H1 (cell line): Measurements from ENCODE around the gene FOXC1. TPM values are rescaled to one million over a fixed set of nuclear protein-coding genes. Genes with fewer than 3 reads are reported as not detected.
A peak's percentile ranks its signal among the peaks of the same experiment; 100 is the strongest.

Experiments used
- CTCF ChIA-PET: fragments of 300-600 bp; sonication (Branson Sonifier 250); formaldehyde crosslinking; loops from one replicate; lab custom pipeline; 2021; ENCODE audit not compliant: partially characterized antibody; lab: Charles Lee
- POLR2A ChIA-PET: fragments of 300-600 bp; sonication (Branson Sonifier 250); formaldehyde crosslinking; loops from one replicate; lab custom pipeline; 2021; ENCODE audit warnings: inconsistent platforms; ENCODE audit not compliant: partially characterized antibody; lab: Charles Lee
- DNase-seq, 2 experiments: peaks; one replicate each; pipeline versions ENCODE4 v3.0.0 to v3.0.0-alpha.2; 2010 to 2022; ENCODE audit warnings: low spot score in 2 of 2, low read depth in 1 of 2, mixed read lengths in 1 of 2
- FAIRE-seq: peaks from 2 replicates; lab custom pipeline; 2011; peaks lifted over from hg19 to GRCh38; lab: Jason Lieb, UNC
- H2AFZ ChIP-seq: 2 replicates; pipeline ENCODE4 v1.8.1; 2012; ENCODE audit warnings: low read length, inconsistent platforms
- H2AK5ac ChIP-seq: 2 replicates; pipeline ENCODE4 v1.6.1; 2013; ENCODE audit warnings: low read depth, low read length
- H2BK120ac ChIP-seq: replicated peaks from 2 replicates; pipeline ENCODE3; 2013; ENCODE audit warnings: low read depth, low read length, inconsistent platforms
- H2BK12ac ChIP-seq: 2 replicates; pipeline ENCODE4 v1.6.1; 2013; ENCODE audit warnings: low read depth, low read length
- H2BK15ac ChIP-seq: 2 replicates; pipeline ENCODE4 v1.6.1; 2013; ENCODE audit warnings: low read length
- H2BK20ac ChIP-seq: 2 replicates; pipeline ENCODE4 v1.6.1; 2013; ENCODE audit warnings: low read length
- H2BK5ac ChIP-seq: 2 replicates; pipeline ENCODE4 v1.6.1; 2013; ENCODE audit warnings: low read depth, low read length
- H3K14ac ChIP-seq: 2 replicates; pipeline ENCODE4 v1.6.1; 2013; ENCODE audit warnings: inconsistent platforms; ENCODE audit not compliant: insufficient read length
- H3K18ac ChIP-seq: 2 replicates; pipeline ENCODE4 v1.6.1; 2013; ENCODE audit warnings: low read length; ENCODE audit errors: extremely low read depth
- H3K23ac ChIP-seq: 2 replicates; pipeline ENCODE4 v1.6.1; 2013; ENCODE audit warnings: inconsistent platforms; ENCODE audit not compliant: insufficient read length
- H3K23me2 ChIP-seq: 2 replicates; pipeline ENCODE4 v1.6.1; 2013; ENCODE audit warnings: low read depth, low read length
- H3K27ac ChIP-seq: 2 replicates; pipeline ENCODE4 v1.6.1; 2011; ENCODE audit warnings: low read depth, low read length, inconsistent platforms
- H3K27me3 ChIP-seq, 4 experiments: replicated peaks in 1 of 4; 1 replicate in 1 of 4; 2 replicates in 3 of 4; pipeline versions ENCODE4 v1.6.1 to v1.8.1; 2011 to 2013; ENCODE audit warnings: low read length in 3 of 4, mild to moderate bottlenecking in 3 of 4, inconsistent platforms in 2 of 4, mixed read lengths in 2 of 4, moderate library complexity in 1 of 4; ENCODE audit not compliant: control insufficient read depth in 3 of 4, insufficient read depth in 3 of 4; ENCODE audit errors: extremely low read depth in 1 of 4
- H3K36me3 ChIP-seq, 4 experiments: 2 replicates each; pipeline versions ENCODE4 v1.6.1 to v1.8.1; 2011 to 2013; ENCODE audit warnings: mild to moderate bottlenecking in 4 of 4, low read length in 3 of 4, moderate library complexity in 2 of 4, control low read depth in 1 of 4, inconsistent platforms in 1 of 4; ENCODE audit not compliant: insufficient read depth in 4 of 4, control insufficient read depth in 2 of 4
- H3K4ac ChIP-seq: replicated peaks from 2 replicates; pipeline ENCODE3; 2013; ENCODE audit warnings: low read length, low read depth, mixed read lengths, inconsistent platforms; ENCODE audit not compliant: insufficient read length
- H3K4me1 ChIP-seq, 4 experiments: replicated peaks in 1 of 4; 1 replicate in 1 of 4; 2 replicates in 3 of 4; pipeline versions ENCODE4 v1.6.1 to v1.8.1; 2011 to 2013; ENCODE audit warnings: low read length in 3 of 4, inconsistent platforms in 2 of 4, mixed read lengths in 1 of 4; ENCODE audit not compliant: insufficient read depth in 4 of 4, control insufficient read depth in 3 of 4
- H3K4me2 ChIP-seq, 2 experiments: 2 replicates each; pipeline versions ENCODE4 v1.6.1 to v1.8.1; 2011 to 2013; ENCODE audit warnings: low read depth in 2 of 2, low read length in 2 of 2, control low read depth in 1 of 2, inconsistent platforms in 1 of 2, mild to moderate bottlenecking in 1 of 2; ENCODE audit not compliant: insufficient read depth in 1 of 2
- H3K4me3 ChIP-seq, 4 experiments: fragments of 200-600, 300-600 bp in 1 of 4; sonication (generic), shearing (Covaris generic), sonication (Bioruptor Twin) in 1 of 4; 2 replicates each; pipeline versions ENCODE4 v1.5.1 to v1.8.1; 2011 to 2016; ENCODE audit warnings: low read length in 4 of 4, low read depth in 3 of 4, control low read depth in 2 of 4, inconsistent platforms in 2 of 4, mild to moderate bottlenecking in 2 of 4, mixed read lengths in 1 of 4, moderate library complexity in 1 of 4; ENCODE audit not compliant: insufficient read depth in 2 of 4; ENCODE audit errors: extremely low read depth in 1 of 4
- H3K56ac ChIP-seq: replicated peaks from 2 replicates; pipeline ENCODE3; 2013; ENCODE audit warnings: low read depth, mild to moderate bottlenecking, mixed read lengths, low read length, inconsistent platforms; ENCODE audit not compliant: insufficient read length
- H3K79me1 ChIP-seq: 2 replicates; pipeline ENCODE4 v1.6.1; 2013; ENCODE audit warnings: low read depth, low read length, control low read depth
- H3K79me2 ChIP-seq, 2 experiments: 2 replicates each; pipeline versions ENCODE4 v1.6.1 to v1.8.1; 2012 to 2013; ENCODE audit warnings: low read length in 2 of 2, mild to moderate bottlenecking in 2 of 2, inconsistent platforms in 1 of 2; ENCODE audit not compliant: insufficient read depth in 2 of 2, control insufficient read depth in 1 of 2
- H3K9ac ChIP-seq, 4 experiments: replicated peaks in 1 of 4; 1 replicate in 1 of 4; 2 replicates in 3 of 4; pipeline versions ENCODE4 v1.6.1 to v1.8.1; 2011 to 2013; ENCODE audit warnings: low read depth in 3 of 4, low read length in 3 of 4, control low read depth in 2 of 4, mild to moderate bottlenecking in 2 of 4, moderate library complexity in 2 of 4, inconsistent platforms in 1 of 4; ENCODE audit errors: extremely low read depth in 1 of 4
- H3K9me3 ChIP-seq, 2 experiments: 2 replicates each; pipeline versions ENCODE4 v1.6.1 to v1.8.1; 2012 to 2013; ENCODE audit warnings: mild to moderate bottlenecking in 2 of 2, moderate library complexity in 2 of 2, control low read depth in 1 of 2, inconsistent platforms in 1 of 2, low read depth in 1 of 2, low read length in 1 of 2, mixed read lengths in 1 of 2; ENCODE audit not compliant: insufficient read depth in 2 of 2
- H4K20me1 ChIP-seq, 2 experiments: replicated peaks in 1 of 2; 2 replicates each; pipeline versions ENCODE3 to v1.8.1; 2011 to 2013; ENCODE audit warnings: inconsistent platforms in 2 of 2, low read length in 2 of 2, mild to moderate bottlenecking in 1 of 2; ENCODE audit not compliant: insufficient read depth in 2 of 2, control insufficient read depth in 1 of 2
- H4K5ac ChIP-seq: 2 replicates; pipeline ENCODE4 v1.6.1; 2013; ENCODE audit warnings: low read length, low read depth, mixed read lengths, inconsistent platforms; ENCODE audit not compliant: insufficient read length
- H4K8ac ChIP-seq: 2 replicates; pipeline ENCODE4 v1.8.0; 2013; ENCODE audit warnings: mild to moderate bottlenecking, moderate library complexity, low read length, inconsistent platforms; ENCODE audit not compliant: insufficient read depth; ENCODE audit errors: extremely low read depth
- H4K91ac ChIP-seq: replicated peaks from 2 replicates; pipeline ENCODE3; 2013; ENCODE audit warnings: low read length, mixed read lengths, inconsistent platforms; ENCODE audit not compliant: insufficient read length
- CBX5 ChIP-seq: fragments of 300-800, 300-1000 bp; sonication (generic); IDR thresholded peaks from 2 replicates; pipeline ENCODE4 v1.7.1; 2016; ENCODE audit warnings: antibody characterized with exemption, low read length, low read depth
- EGR1 ChIP-seq: IDR thresholded peaks from 2 replicates; pipeline ENCODE4 v1.6.1; 2011; ENCODE audit warnings: low read depth, low read length, borderline replicate concordance
- HDAC6 ChIP-seq: IDR thresholded peaks from one replicate; pipeline ENCODE4 v1.7.1; 2012; ENCODE audit warnings: low read depth, mild to moderate bottlenecking, inconsistent platforms, low read length, moderate library complexity
- KDM1A ChIP-seq: fragments of 200-600, 300-600 bp; sonication (generic); IDR thresholded peaks from 2 replicates; pipeline ENCODE4 v1.7.1; 2016; ENCODE audit warnings: mild to moderate bottlenecking, low read length, borderline replicate concordance
- KDM4A ChIP-seq: IDR thresholded peaks from one replicate; pipeline ENCODE4 v1.7.1; 2012; ENCODE audit warnings: low read depth, mild to moderate bottlenecking, moderate library complexity, low read length, inconsistent platforms; ENCODE audit not compliant: severe bottlenecking
- POU5F1 ChIP-seq: IDR thresholded peaks from 2 replicates; pipeline ENCODE4 v1.6.1; 2011; ENCODE audit warnings: low read depth, mild to moderate bottlenecking, low read length, moderate library complexity
- SIRT6 ChIP-seq: IDR thresholded peaks from one replicate; pipeline ENCODE4 v1.7.1; 2012; ENCODE audit warnings: low read length, inconsistent platforms
- TCF12 ChIP-seq: IDR thresholded peaks from 2 replicates; pipeline ENCODE4 v1.6.1; 2011; ENCODE audit warnings: low read depth, mild to moderate bottlenecking, low read length
- WGBS, 2 experiments: shearing (Covaris generic) in 1 of 2; methylation state at CpG; one replicate each; pipeline versions ENCODE4 v1.1.6 to v1.1.7; 2013 to 2015; ENCODE audit warnings: low lambda C conversion rate in 2 of 2, mixed read lengths in 2 of 2, inconsistent platforms in 1 of 2, low coverage in 1 of 2, missing lambda C conversion rate in 1 of 2; ENCODE audit not compliant: insufficient replicate concordance in 2 of 2, insufficient coverage in 1 of 2, insufficient read length in 1 of 2; ENCODE audit errors: extremely low coverage in 1 of 2, missing lambda C conversion rate in 1 of 2; 5-methylcytosine and 5-hydroxymethylcytosine counted together
- polyA plus RNA-seq, 7 experiments: library from polyadenylated mRNA; depleted of rRNA in 3 of 7; stranded (reverse) in 5 of 7; unstranded in 2 of 7; fragments of >200 nt in 5 of 7; fragments of 200-250 nt in 2 of 7; gene quantifications; 1 replicate in 5 of 7; 2 replicates in 1 of 7; 4 replicates in 1 of 7; pipeline versions ENCODE4 v1.2.1 to v1.2.3, GENCODE V29; 2011 to 2013; ENCODE audit warnings: missing spikeins in 2 of 7, mixed read lengths in 2 of 7
- total RNA-seq: library from RNA; stranded (reverse); fragmentation: NEBNext Ultra II Directional; extraction: Animal tissue kit (Norgen Biotek cat#: 25700); gene quantifications from 2 replicates; pipeline ENCODE4 v1.2.1, GENCODE V29; 2021

The FOXC1 gene
- total and polyA plus RNA-seq, 2 of the 8 experiments (the other 6 are each of a cell fraction or from before 2014, with no cell fraction given), result 0.22 TPM; not detected in 1

- H4K91ac ChIP-seq, result no peak overlapping the region
- peak in 1 of 2 experiments; percentile 35 for DNase-seq
- H3K23me2 ChIP-seq, result peaks cover 3% of the 10 kb centered on the region; the same call in 1 of the 2 replicates
- H4K20me1 ChIP-seq, result peaks cover 0 to 3% of the 10 kb centered on the region in 2 experiments
- no peaks in the 10 kb centered on the region for H3K9me3 ChIP-seq
- H3K79me1 ChIP-seq, result no peaks in the 10 kb centered on the region
- H3K4me3 ChIP-seq, result no peak overlapping the region
- H3K9ac ChIP-seq, result no peak overlapping the region
- H3K79me2 ChIP-seq, result no peaks in the 10 kb centered on the region
- H3K56ac ChIP-seq, result peak overlapping the region; percentile 17
- FAIRE-seq, result no peak
- no peak for TF ChIP-seq POU5F1
- no peak for TF ChIP-seq KDM4A
- TF ChIP-seq EGR1, result no peak
- no peak for TF ChIP-seq HDAC6
- no peak for TF ChIP-seq CBX5
- TF ChIP-seq KDM1A, result no peak
- no peak for TF ChIP-seq TCF12
- TF ChIP-seq SIRT6, result no peak
- H3K27me3 ChIP-seq, result no peaks in the 10 kb centered on the region
- no peak overlapping the region for H3K14ac ChIP-seq
- no peaks in the 10 kb centered on the region for H3K36me3 ChIP-seq
- no peak overlapping the region for H2BK20ac ChIP-seq
- 0 out of 2 replicates have a peak overlapping the region, but pooled peaks have one; percentile 17 for H2BK5ac ChIP-seq
- no peaks in the 10 kb centered on the region for H3K4me1 ChIP-seq
- no peak overlapping the region for H2AFZ ChIP-seq
- no peak overlapping the region for H2BK15ac ChIP-seq
- no peak overlapping the region for H4K8ac ChIP-seq
- 85% methylated on average over 5 of the region's 5 CpGs; no CpG with 5 or more reads in 1 of the 2 experiments for WGBS, 2 experiments
- H2AK5ac ChIP-seq, result peak overlapping the region; percentile 95
- no peak overlapping the region for H3K27ac ChIP-seq
- ChIA-PET CTCF (interaction anchor here (1.1 kb wide), 1 partner anchor 9 kb away, joined by 3 read pairs; no protein-coding TSS in a partner anchor), POLR2A (no interaction called here)
- H3K23ac ChIP-seq, result no peak overlapping the region
- no peak overlapping the region for H3K4me2 ChIP-seq
- no peak overlapping the region for H3K4ac ChIP-seq
- H2BK120ac ChIP-seq, result no peak overlapping the region
- no peak overlapping the region for H3K18ac ChIP-seq
- H4K5ac ChIP-seq, result no peak overlapping the region
- peak overlapping the region; percentile 18; the same call in 1 of the 2 replicates for H2BK12ac ChIP-seq
Observed at GRCh38 chr6:1586861-1587450, 22.8 kb upstream of the FOXC1 start.
